DMS 273 (cell line): Measurements from ENCODE around the gene PDLIM7.
A peak's percentile ranks its signal among the peaks of the same experiment; 100 is the strongest.

Source experiments
- DNase-seq: peaks from one replicate; lab custom pipeline; 2025; ENCODE audit not compliant: unreplicated experiment; lab: John Stamatoyannopoulos, UW

Gene PDLIM7

GRCh38 chr5:177475563-177476427 is 21.6 kb downstream of the PDLIM7 start:
- DNase-seq: no peak

GRCh38 chr5:177474846-177475562 is 22.4 kb downstream of the PDLIM7 start:
- DNase-seq: peak; percentile 75

DNA sequence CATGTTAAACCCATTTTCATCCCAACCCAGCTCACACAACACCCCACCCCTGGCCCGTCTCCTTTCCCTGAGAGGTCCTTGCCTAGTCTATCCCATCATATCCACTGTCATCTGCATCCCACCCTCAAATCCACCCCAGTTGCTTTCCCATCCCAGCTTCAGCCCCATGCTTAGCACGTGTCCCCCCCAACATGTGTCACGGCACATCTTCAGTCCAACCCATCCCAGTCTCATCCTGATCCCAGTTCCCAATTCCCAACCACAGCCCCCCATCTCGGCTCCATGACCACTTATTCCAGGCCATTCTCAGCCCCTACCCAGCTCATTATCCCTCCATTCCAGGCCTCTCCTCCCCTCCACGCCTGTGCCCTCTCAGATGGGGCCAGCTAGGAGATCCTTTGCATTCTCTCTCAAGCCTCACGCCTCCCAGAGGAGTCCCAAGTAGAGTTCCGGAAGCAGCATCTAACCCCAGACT is 23.4 kb downstream of the PDLIM7 start:
- DNase-seq: no peak

DNA sequence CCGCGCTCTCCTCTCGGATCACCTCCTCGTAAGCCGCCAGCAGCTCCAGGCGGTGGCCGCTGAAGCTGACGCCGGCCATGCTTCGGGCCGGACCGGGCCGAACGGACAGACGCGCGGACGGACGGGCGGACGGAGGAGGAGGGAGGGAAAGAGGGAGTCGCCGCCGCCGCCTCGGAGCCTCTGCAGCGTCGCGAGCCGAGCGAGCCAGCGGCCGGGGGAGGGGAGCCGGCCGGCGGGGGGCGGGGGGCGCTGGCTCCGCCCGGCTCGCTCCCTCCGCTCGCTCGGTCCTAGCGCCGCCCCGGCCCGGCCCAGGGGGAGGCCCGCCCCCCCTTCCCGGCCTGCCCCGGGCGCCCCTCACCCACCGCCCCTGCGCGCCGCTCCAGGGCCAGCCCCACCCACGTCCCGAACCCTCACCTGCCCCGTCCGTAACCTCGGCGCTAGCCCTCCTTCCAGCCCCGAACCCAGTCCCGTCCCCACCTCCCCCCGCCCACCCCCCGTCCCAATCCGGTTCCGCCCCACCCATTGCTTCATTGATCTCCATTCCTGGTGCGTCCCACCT is 23.9 kb downstream of the PDLIM7 start, which contains the start of gene DBN1:
DBN1 (minus strand) TSS at position 192 of the 559 bp plus-strand sequence; CDS start at position 79, 113 bp downstream.
- peak; percentile 86 for DNase-seq

- DNase-seq: peak; percentile 79
These were observed 24.7 kb downstream of the PDLIM7 start for GRCh38 chr5:177472460-177473442.

GRCh38 chr5:177471610-177472356 is 25.6 kb downstream of the PDLIM7 start:
- DNase-seq: no peak

GRCh38 chr5:177470759-177471536 is 26.5 kb downstream of the PDLIM7 start:
- no peak for DNase-seq

DNA sequence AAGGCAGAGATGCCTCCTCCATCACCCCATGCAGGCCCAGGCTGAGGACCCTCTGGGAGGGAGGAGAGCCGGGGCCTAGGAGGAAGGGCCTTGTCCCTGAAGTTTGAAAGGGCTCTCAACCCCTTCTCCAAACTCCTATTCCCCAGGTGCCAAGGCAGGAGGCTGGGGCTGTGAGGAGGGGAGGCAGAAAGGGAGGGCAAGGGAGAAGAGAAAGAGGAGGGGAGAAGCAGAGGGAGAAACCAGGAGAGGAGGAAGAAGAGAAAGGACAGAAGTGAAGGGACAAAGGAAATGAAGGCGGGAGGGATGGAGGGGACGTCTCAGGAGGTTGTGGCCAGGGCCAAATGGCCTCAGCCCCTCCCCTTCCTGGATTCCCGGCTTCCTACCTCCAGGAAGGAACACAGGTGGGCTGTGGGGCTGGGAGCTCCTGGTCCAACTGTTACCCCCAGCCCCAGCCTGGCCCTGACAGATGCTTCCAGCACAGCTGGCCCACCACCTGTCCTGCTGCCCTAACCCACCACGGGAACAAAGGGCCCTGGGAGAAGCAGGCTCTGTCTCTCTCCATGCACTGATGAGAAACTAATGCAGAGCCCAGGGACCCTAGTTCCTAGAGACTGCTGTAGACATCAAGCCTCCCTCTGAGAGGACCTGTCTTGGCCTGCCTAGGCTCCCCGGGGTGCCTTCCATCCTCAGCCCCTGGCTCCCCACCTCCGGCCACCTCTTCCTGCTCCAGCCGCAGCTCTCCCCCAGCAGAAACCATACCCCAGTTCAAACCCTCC is 27.5 kb downstream of the PDLIM7 start:
- peak; percentile 74 for DNase-seq

GRCh38 chr5:177468685-177469628 is 28.4 kb downstream of the PDLIM7 start:
- DNase-seq: no peak

- DNase-seq: no peak
These were observed 29.1 kb downstream of the PDLIM7 start for GRCh38 chr5:177468329-177468684.

DNA sequence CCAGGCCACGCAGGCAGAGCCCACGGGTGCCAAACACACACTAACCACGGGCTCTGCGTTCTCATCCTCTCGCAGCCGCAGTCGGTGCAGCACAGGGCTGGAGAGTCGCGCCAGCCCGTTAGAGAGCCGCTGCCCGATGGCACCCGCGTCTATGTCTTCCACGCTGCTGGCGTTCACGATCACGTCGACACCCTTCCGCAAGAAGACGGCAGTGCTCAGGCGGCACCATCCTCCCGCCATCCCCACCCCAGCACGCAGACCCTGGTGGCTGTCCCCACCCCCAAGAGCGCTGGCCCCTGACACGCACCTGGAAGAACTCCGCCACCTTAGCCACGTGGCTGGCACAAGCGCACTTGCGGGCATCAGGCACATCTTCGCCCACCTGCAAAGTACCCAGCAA is 30.0 kb downstream of the PDLIM7 start:
- DNase-seq: no peak

DNA sequence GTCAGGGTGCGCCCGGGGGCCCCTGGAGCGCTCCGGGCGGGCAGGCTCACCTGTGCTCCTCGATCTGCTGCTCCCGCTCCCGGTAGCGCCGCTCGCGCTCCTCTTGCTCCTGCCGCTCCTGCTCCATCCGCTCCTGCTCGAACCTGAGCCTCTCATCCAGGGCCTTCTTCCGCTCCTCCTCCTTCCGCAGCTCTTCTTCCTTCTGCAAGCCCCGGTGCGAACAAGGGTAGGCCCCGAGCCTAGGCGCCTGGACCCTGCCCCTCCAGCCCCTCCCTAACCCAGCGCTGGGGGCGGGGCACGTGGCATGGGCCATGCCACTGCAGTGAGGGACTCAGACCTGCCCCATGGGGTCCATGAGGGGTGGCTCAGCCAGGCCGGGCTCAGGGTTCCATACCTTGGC is 30.5 kb downstream of the PDLIM7 start:
- no peak for DNase-seq

- no peak for DNase-seq
These were observed 32.4 kb downstream of the PDLIM7 start for GRCh38 chr5:177465044-177465443.

GRCh38 chr5:177462021-177462670 is 35.3 kb downstream of the PDLIM7 start:
- no peak for DNase-seq

DNA sequence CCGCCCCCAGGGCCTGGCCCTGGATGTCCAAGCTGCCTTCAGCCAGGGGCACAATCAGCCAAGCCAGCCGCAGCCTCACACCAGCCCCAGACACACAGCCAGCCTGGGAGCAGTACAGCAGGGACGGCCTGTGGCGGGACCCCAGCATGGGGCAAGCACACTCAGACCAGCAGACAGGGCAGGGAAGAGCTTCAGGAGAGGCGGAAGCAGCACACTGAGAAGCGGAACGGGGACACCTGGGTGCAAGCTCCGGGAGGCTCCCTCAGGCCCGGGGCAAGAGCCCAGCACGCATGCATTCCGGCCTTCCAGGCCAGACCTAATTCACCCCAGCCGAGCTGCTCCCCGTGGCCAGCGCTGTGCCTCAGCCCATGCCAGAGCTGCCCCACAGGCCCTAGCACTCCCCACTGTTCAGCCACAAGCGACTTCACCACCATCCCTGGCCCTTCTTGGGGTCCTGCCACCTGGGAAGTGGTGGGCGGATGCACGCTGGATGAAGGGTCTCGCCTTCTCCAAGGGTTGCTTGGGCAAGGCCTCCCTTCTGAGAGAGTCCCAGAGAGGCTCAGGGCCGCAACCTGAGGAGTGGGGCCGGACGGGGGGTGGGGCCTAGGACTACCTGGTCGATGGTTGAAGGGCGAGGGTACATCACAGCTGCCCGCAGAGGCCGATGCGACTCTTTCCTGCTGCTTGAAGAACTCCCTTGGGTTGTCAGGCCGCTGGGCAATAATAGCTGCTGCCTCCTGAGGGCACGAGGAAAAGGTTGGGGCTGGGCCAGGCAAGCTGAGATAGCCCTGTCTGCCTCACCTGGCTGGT is 37.4 kb downstream of the PDLIM7 start:
- no peak for DNase-seq

- no peak for DNase-seq
These were observed 38.0 kb downstream of the PDLIM7 start for GRCh38 chr5:177459357-177459756.
